Esophagus muscularis mucosa (tissue), 4 donors: Measurements from ENCODE around the gene JMJD4.

Experiments used
- EP300 ChIP-seq: sonication (generic); formaldehyde crosslinking; IDR thresholded peaks from one replicate; pipeline ENCODE4 v1.6.1; 2017; ENCODE audit warnings: antibody characterized with exemption
- POLR2AphosphoS5 ChIP-seq, 2 donors: sonication (generic); formaldehyde crosslinking; IDR thresholded peaks; one replicate each; pipeline ENCODE4 v1.6.1; 2017; ENCODE audit warnings: antibody characterized with exemption in 2 of 2
- TF ChIP-seq, protein P1 (sequence below), 3 experiments: fragments of 200-600 bp in 2 of 3; fragments of 450-650 bp in 1 of 3; sonication (generic) in 2 of 3; IDR thresholded peaks; one replicate each; pipeline ENCODE4 v1.5.1; 2017 to 2019; ENCODE audit warnings: antibody characterized with exemption in 3 of 3, mild to moderate bottlenecking in 2 of 3, moderate library complexity in 1 of 3

- TF ChIP-seq, protein P1, sequence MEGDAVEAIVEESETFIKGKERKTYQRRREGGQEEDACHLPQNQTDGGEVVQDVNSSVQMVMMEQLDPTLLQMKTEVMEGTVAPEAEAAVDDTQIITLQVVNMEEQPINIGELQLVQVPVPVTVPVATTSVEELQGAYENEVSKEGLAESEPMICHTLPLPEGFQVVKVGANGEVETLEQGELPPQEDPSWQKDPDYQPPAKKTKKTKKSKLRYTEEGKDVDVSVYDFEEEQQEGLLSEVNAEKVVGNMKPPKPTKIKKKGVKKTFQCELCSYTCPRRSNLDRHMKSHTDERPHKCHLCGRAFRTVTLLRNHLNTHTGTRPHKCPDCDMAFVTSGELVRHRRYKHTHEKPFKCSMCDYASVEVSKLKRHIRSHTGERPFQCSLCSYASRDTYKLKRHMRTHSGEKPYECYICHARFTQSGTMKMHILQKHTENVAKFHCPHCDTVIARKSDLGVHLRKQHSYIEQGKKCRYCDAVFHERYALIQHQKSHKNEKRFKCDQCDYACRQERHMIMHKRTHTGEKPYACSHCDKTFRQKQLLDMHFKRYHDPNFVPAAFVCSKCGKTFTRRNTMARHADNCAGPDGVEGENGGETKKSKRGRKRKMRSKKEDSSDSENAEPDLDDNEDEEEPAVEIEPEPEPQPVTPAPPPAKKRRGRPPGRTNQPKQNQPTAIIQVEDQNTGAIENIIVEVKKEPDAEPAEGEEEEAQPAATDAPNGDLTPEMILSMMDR (IDR thresholded peaks at IDR 0.05): no peak
- no peak for TF ChIP-seq POLR2AphosphoS5 (IDR thresholded peaks at IDR 0.05)
- TF ChIP-seq EP300: no peak
Measured at GRCh38 chr1:227768640-227769039, 33.5 kb upstream of the JMJD4 start.
